D341Med (cell line): ENCODE measurements around the gene SLC24A4.

ENCODE experiments used
- DNase-seq: peaks from one replicate; pipeline ENCODE4 v3.0.0; 2012; ENCODE audit warnings: low spot score

SLC24A4 gene, protein sequence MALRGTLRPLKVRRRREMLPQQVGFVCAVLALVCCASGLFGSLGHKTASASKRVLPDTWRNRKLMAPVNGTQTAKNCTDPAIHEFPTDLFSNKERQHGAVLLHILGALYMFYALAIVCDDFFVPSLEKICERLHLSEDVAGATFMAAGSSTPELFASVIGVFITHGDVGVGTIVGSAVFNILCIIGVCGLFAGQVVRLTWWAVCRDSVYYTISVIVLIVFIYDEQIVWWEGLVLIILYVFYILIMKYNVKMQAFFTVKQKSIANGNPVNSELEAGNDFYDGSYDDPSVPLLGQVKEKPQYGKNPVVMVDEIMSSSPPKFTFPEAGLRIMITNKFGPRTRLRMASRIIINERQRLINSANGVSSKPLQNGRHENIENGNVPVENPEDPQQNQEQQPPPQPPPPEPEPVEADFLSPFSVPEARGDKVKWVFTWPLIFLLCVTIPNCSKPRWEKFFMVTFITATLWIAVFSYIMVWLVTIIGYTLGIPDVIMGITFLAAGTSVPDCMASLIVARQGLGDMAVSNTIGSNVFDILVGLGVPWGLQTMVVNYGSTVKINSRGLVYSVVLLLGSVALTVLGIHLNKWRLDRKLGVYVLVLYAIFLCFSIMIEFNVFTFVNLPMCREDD

DNA sequence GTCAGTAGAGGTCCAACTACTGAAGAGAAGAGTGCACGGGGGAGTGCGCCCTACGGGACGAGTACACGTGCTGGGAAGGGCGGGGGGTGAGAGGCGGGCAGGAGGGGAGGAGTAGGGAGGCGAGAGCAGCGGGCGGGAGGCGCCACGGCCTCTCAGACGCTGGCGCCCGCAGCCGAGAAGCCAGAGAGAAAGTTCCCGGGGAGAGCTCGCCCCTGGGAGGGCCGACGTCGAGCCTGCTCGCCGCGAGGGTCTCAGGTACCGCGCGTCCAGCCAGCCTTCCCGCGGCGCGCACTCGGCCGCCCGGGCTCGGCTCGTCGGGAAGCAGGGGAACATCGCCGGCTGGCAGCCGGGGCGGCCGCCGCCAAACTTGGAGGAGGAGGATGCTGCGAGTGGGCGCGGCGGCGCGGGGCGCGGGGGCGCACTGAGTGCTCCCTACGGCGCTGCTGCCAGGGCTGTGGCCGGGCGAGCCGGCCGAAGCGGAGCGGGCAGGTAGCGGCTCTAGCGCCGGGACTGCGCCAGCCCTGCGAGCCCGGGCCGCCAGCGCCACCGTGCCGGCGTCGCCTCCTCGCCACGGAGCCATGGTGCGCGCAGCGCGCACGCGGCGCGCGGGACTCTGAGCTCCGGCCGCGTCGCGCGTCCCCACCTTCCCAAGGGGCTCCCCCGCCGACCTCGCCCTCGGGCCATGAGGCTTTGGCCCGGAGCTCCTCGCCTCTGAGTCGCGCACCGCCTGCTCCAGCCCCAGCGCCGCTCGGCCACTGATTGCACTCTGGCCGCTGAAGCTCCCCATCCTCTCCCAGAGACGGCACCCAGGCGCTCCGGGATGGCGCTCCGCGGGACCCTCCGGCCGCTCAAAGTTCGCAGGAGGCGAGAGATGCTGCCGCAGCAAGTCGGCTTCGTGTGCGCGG, at the start of gene SLC24A4:
Gene SLC24A4, plus strand, starts transcription at position 155 of the 905 bp plus-strand sequence. Its CDS starts 666 bp downstream, at position 821.
- DNase-seq: peak; percentile 80

DNA sequence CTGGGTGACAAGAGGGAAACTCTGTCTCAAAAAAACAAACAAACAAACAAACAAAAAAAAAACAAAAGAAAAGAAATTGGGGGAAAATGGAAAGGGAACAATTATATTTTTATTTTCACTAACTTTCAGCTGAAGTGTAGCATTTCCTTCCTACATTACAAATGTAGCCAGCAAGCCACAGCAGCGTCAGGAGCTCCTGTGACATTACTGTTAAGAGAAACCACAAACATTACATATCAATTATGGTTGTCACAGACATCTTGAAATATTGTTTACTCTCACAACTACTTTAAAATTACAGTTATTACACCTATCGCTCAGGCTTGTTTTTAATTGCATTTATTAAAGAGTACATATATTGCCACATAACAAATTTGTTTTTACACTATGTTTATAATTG, 49.8 kb upstream of the SLC24A4 start:
- DNase-seq: no peak

DNA sequence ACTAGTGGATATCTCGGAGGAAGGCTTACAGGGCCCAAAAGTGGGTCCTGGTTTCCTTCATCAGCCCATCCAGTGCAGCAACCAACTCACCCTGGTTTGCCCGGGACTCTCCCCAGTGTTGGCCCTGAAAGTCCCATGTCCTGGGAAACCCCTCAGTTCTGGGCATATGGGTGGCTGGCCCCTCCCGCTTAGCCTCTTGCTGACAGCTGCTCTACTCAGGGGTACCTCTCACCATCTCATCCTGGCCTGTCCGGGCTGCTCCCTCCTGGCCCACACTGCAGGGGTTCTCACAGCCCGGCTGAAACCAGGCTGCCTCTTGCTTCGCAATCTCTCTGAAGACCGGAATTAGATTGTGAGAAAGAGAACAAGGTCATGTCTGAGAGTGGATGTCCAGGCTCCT, 48.9 kb upstream of the SLC24A4 start:
- DNase-seq: no peak

DNA sequence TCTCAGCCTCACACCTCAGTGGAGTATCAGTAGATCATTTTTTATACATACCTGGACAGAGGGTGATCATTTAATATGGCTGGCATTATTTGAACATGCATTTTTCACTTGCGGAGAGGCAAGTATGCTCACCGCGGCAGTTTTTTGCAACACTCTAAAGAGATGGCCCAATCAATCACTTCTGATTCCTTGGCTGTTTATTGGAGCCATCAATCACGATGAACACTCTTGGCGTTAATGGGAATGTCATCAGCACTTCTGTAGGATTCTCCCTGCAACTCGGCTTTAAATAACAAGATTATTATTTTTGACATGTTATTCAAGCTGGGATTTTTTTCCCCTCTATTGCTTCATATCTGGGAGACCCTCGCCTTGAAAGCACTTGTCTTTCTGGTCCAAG, 46.9 kb upstream of the SLC24A4 start:
- no peak for DNase-seq

DNA sequence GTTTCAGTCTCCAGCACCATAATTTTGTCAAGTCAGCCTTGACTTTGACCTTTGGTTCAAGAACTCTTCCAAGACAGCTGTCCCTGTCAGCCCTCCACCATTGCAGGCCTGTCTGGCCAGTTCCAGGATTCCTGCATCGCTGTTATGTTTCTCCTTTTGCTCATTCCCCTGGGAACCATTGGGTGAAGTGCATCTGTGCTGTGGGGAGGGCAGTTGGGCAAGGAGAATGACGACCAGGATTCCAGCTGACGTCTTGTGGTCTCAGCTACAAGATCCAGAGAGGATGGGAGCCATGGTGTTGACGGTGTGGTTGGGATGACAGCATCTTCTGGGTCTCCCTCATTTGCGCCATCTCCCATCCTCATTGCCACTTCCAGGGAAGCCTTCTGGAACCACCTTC, 45.9 kb upstream of the SLC24A4 start:
- DNase-seq: no peak

DNA sequence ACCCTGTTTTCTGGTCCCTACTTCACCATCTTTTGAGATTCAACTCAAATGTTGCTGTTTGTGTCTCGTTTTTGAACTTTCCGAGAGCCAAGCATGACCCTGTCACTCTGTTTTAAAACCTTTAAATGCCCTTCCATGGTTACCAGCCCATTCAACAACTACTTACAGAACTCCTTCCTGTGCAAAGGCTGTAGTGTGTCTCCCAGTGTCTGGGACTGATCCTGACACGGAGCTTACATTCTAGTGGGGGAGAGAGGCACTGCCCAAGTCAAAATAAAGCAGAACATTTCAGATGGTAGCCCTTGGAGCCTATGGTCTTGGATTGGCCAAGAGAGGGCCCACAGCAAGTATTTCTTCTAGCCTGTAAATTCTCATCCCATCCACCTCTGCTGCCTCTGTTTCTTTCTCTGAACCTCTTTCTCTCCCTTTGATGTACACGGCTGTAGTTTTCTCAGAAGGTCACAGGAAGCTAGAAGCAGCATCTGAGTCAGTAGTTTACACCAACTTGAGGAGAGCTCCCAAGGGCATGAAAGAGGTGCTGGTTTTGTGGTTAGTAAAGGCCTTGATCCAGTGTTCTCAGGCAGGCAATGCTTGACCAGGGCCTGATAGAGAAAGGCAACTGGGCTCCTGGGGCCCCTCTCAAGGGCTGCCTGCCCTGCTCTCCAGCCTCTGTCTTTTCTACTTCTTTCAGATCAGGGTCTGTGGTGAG, 42.3 kb upstream of the SLC24A4 start:
- DNase-seq: no peak

DNA sequence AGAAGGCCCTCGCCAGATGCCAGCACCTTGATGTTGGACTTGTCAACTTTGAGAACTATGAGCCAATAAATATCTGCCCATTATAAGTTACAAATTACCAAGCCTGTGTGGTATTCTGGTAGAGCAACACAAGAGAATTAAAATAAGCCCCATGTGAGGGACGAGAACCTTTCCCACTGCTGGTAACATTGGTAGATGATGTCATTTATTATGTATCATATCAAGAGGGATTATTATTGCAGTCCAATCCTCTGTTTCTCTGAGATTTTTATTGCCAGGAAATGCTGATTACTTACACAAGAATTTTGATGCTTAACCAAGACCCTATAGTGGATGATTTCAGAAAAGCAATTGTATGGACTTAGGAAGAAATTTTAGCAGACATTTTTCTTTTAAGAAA, 40.3 kb upstream of the SLC24A4 start:
- DNase-seq: no peak

DNA sequence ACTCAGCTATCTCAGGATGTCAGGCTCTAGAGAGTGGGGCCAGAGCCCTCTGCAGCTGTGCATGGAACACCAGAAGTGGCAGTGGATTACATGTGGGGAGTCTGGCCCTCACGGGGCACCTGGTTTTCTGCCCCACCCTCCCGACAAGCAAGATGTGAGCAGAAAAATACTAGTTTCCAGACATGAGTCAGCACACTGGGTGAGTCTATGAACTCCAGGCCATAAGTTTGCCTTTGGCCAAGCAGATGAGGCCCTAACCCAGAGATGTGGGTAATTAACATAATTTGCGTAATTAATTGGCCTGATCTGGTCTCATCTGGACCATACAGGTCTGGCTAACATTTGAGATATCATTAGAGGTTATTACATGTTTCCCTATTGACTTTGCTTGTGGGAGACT, 37.7 kb upstream of the SLC24A4 start:
- no peak for DNase-seq

DNA sequence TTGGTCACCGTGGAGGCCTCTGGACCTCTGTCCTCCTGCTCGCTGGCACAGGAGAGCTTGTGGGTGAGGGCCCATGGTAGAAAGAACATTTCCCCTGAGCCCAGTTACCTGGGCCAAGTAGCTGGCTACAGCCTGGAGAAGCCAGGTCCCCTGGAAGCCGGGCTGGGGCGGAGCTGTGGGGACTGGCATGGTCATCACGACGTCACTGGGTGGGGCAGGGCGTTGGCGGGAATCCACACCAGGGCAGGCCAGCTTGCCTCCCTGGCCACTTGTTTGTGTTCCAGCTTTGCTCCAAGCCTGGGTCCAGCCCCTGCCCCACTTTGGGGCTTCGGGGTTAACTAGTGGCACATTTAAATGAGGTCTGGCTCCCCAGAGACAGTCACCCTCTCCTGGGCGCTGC, 35.0 kb upstream of the SLC24A4 start:
- no peak for DNase-seq

DNA sequence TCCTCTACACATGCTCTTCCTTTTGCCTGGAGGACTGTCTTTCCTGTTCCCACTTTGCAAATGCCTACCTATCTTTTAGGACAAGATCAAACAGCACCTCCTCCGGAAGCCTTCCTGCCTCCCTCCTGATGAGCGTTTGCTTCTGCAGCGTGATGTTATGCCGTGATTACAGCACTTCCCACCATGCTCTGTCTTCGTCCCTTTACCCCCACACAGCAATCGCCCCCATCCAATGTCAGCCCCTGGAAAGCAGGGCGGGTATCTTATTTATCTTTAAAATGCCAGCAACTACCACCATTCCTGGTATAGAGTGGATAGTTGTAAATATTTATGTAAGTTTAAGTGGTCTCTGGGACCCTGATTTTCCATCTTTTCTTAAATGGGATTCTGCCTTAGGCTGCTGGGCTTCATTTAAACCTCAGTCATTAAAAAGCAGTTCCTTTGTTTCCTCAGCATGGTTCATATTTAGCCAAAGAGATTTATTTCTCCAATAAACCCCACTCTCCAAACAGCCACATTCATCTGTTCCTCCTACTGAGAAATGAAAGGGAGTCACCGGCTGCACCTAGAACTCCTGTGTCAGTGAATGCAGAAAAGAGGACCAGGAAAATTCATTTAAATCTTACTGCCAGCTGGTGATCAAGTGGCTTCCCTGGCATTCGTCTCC, 33.8 kb upstream of the SLC24A4 start:
- no peak for DNase-seq

DNA sequence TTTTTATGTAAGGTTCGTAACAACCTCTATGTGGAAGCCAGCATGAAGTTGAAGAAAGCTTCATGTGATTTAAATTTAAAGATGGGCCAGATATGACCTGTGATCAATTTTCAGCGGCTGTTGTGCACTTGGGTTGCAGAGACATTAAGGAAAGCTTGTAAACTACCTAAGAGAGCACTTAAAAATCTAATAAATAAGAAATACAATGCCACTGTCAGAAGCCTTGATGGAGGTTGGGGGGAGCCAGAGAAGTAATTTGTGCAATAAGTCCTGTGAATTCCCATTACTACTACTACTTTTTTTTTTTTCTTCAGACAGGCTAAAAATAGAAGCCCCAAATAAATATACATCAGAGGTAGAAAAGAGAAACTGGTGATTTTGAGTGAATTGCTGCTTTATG, 30.3 kb upstream of the SLC24A4 start:
- no peak for DNase-seq

DNA sequence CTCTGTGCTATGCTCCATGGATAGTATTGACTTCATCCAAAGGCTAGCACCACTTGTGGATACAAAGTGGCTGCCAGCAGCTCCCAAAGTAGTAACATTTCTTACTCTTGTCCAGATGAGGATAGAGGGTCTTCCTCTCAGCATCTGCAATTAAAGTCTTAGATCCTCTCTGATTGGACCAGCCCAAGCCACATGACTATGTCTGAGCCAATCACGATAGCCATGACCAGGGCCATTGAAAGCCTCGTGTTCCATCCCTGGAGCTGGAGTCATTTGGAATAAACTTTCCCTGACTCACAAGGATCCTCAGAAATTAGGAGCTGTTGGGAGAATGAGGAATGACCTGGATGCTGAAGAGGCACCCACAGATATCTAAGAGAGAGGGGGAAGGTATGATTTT, 28.5 kb upstream of the SLC24A4 start:
- no peak for DNase-seq

DNA sequence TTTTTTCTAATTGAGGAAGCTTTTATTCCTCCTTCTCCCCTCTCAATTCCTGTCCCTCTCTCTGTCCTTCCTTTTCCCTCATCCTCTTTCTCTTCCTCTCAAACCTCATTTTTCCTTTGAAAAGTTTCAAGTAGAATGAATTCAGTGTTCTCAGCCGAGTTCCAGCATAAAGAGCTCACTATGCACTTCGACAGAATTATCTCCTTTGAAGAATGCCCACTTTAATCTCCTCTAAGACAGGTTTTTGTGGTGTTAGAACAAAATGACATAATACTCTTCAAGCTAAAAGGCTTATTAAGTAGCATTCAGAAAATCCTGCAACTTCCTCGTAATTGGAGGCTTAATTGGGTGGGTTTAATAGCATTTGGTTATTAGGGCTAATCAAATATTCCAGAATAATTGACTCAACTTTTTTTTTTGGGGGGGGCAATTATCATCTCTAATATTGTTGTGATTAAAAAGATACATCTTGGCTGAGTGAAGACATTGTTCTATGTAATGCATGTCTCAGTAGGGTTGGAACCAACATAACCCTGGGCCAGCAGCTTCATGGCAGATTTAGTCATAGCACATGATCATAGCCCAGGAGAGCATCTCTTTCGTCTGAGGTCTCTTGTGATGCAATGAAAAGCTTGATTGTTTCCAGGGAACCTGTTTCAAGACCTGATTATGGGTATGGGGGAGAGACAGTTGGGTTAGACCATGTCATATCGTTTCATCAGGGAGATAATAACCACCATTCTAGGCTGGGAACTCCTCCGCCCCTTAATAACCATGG, 25.0 kb upstream of the SLC24A4 start:
- no peak for DNase-seq

DNA sequence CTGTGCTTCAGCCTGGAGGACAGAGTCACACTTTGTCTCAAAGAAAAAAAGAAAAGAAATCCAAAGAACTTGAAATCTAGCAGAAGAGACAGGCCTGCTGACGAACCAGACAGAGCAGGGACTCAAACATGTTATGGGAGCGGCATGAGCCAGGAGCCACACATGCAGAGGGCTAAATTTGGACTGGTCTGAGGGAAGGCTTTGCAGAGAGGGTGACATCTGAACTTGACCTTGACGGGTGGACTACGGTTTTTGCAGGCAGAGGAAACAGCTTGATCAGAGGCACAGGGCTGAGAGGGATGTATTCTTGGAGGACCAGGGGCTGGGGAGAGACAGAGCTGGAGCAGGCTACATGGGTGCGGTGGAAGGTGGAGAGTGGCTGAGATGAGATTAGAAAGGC, 20.5 kb upstream of the SLC24A4 start:
- DNase-seq: no peak

DNA sequence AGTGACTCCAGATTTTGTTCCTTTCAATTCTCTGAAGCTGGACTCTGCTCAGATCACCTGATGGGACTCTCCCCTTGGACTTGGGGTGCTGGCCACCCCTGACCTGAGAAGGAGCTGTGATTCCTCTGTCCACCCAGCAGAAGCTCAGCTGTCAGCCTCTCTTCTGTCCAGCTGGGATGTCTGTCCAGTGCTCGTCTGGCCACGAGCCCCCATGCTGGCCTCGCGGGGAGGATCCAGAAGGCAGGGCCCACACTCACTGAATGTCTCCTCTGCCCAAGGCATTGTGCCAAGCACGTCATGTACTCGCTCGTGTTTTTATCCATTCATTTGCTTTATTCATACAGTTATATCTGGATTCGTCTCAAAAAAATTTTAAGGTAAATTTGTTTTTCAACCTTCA, 14.2 kb upstream of the SLC24A4 start:
- DNase-seq: no peak

DNA sequence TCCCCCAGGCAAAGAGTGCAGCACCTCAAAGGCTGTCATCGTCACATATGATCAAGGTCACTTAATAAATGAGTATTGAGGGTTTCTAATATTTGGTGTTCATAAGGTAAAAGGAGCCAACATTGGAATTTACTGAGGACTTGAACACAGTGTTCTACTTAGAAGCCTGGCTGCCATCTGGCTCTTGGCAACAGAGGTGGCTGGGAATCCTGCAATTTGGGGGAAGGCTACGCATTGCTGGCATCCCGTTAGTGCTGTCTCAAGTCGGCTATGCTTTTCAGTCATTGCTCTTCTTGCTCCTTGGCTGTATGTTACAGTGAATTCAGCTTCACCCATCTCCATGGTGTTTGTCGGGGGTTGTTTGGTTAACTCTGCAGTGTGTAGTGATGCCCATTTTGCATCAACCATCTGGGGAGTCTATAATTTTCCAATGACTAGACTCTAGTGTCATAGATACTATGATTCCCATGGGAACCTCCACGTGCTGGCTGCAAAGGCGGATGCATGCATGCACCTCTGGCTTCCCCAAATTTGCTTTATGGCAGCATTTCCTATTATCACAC, 12.9 kb upstream of the SLC24A4 start:
- no peak for DNase-seq

DNA sequence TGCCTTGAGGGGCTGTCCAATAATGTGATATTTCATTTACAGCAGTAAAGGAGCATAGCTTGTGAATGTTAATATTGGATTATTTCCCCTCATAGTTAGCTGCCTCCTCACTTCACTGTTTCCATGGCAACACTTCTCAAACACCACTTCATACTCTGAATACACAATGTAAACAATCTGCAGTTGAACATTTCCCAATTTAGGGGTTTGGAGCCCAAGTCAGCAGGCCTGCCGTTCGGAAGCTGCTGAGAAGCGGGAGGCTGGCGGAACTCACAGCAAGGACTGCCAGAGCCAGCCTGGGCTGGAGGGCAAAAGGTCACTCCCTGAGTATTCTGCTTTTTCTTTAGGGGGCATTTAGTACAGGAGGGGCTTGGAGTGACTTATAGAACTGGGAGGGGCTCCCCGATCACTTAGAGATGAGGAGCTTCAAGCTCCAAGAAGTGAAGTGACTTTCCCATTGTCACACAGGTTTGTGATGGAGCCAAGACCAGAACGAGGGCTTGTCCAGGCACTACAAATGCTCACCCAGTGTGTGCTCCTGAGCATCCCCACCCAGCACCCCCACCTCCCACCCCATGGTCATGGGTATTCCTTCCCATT, 12.1 kb upstream of the SLC24A4 start:
- no peak for DNase-seq

DNA sequence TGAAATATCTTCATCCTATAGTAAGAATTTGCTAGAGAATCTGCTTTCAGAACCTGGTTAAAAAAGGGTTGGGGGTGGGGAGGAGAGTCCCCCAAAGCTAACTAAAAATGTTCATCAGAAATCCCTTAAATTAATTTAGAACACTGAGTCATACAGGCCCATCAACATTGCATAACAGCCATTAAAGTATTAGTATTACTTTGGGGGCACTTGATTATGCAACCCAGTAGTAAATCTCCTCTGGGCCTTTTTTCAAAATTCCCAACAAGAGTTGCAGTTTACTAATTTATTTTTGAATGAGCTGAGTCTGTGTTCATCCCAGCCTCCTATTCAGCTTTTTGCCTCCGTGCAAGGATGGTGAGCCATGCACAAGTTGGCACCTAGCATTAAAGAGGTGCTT, 8.8 kb upstream of the SLC24A4 start:
- no peak for DNase-seq

DNA sequence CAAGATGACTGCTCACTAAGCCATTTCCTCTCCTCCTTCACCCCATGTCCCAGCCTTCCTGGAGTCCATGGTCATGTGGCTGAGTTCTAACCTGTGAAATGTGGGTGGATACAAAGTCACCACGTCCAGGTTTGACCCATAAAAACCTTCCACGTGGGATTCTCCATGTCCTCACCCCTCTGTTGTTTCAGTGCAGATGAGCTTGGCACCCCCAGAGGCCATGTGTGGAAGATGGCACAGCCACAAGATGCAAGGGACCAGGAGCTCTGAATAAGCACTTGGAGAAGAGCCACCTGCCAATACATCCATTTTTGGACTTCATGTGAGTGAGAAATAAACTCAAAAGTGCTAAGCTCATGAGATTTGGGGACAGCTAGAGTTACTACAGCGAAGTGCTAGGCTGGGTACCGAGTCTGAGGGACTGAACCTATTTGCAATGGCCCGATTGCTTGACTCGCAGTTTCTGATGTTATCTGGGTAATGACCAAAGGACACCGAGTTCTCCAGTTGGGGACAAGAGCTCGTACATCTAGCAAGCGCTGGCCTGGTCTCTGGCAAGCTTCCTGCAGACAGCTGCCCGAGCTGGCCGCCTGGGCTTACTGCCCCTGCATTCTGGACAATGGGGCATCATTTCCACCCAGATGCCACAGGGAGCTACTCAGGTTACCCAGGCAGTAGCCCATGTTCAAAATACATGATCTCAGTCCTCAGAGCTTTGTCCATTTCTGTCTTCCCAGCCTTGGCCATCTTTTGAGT, 7.7 kb upstream of the SLC24A4 start:
- no peak for DNase-seq
